Limb (tissue), 2 donors: ENCODE measurements around the gene MUCL3.
A peak's percentile ranks its signal among the peaks of the same experiment; 100 is the strongest.
"Not testable (repeated sequence)": the region's sequence is repeated elsewhere in the genome, so short reads cannot be mapped to it uniquely, and the experiment has no call there.

Source experiments
- DNase-seq, 2 donors: peaks; one replicate each; pipeline ENCODE4 v3.0.0-alpha.2; 2016; ENCODE audit errors: extremely low spot score in 2 of 2

MUCL3 gene

GRCh38 chr6:30979141-30979540 is 38.4 kb downstream of the MUCL3 start:
- DNase-seq: peak in 1 of 2 donors; percentile 31

- DNase-seq: no peak
These were observed 38.9 kb downstream of the MUCL3 start for GRCh38 chr6:30979690-30980089.

DNA sequence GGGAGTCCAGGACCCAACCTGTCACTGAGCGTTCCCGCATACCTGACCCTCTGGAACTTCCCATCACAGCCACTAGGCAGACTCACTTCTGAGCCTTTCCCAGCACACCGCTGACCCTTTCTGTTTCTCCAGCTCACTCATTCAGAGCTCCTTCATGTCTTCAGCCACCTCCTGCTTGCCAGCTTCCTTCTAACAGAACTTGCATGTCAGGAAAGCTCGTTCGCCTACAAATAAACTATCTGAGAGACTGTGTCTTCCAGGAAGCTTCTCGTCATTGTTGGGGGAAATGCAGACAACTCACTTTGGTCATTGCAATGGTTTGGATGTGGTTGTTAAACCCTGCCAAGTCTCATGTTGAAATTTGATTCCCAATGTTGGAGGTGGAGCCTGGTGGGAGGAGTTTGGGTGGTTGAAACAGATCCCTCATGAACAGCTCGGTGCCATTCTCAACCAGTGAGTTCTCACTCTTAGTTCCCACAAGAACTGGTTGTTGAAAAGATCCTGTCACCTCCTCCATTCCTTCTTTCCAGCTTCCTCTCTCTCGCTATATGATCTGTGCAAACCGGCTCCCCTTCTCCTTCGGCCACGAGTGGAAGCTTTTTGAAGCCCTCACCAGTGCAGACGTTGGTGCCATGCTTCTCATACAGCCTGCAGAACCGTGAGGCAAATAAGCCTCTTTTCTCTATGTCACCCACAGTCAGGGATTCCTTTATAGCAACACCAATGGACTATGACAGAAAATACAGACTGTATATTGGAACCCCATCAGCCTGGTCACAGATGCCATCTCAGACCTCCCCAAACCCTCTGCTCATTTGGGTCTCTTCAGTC is 41.4 kb downstream of the MUCL3 start:
- peak; percentile 30 to 35 for DNase-seq

DNA sequence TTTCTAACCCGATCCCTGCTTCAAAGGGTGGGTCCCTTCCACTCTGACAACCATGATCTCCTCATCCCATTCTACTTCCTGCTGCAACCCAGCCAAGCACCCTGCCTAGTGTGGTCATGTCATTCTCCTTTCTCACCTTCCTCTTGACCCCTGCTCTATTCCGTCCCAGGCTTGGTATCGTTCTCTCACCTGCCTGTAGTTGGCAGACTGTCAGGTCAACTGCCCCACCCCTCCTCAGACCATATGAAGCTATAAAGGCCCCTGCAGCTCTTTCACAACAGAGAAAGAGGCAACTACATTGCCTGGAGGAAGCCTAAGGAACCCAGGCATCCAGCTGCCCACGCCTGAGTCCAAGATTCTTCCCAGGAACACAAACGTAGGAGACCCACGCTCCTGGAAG is 42.7 kb downstream of the MUCL3 start, which contains the start of gene MUC21:
Gene MUC21 (plus strand): TSS at position 280 of the 400 bp plus-strand sequence. CDS start 241 bp downstream, outside the sequence.
- DNase-seq: no peak

DNA sequence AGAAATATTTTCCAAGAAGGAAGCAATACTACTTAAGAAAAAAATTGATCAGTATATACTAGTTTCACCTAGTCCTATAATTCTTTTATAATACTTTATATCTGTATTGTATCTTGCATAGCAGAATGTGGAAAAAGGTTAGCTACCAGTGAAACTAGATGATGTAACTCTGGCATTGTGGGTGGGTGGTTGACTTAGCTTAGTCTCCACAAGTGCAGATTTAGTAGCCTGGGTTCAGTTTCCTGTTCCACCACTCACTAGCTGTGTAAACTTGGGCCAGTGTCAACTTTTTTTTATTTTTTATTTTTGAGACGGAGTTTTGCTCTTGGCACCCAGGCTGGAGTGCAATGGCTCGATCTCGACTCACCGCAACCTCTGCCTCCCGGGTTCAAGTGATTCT is 44.7 kb downstream of the MUCL3 start:
- DNase-seq: no peak

- no peak for DNase-seq
These were observed 46.5 kb downstream of the MUCL3 start for GRCh38 chr6:30987304-30987703.

GRCh38 chr6:30988209-30988825 is 47.5 kb downstream of the MUCL3 start:
- DNase-seq: no peak

- DNase-seq: no peak
These were observed 49.8 kb downstream of the MUCL3 start for GRCh38 chr6:30990422-30991086.

DNA sequence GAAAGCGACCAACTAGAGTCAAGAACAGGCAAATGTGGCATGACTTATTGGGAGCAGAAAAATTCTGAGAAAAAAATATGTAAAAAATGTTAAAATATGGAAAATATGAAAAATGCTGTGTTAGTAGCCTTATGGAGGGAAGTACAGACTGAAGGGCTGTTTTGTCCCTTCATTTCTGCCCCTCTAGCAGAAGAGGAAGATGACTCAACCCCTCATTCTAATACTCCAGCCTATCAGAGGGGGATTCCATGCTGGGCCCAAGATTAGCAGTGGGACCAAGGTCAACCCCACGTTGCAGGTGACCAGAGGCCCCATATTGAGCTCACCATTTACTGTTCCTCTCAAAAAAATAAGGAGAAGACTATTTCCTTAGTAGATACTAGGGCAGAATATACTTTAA is 51.1 kb downstream of the MUCL3 start:
- DNase-seq: no peak

GRCh38 chr6:30997301-30997700 is 56.5 kb downstream of the MUCL3 start:
- no peak for DNase-seq

GRCh38 chr6:30998785-30999184 is 58.0 kb downstream of the MUCL3 start:
- DNase-seq: no peak

DNA sequence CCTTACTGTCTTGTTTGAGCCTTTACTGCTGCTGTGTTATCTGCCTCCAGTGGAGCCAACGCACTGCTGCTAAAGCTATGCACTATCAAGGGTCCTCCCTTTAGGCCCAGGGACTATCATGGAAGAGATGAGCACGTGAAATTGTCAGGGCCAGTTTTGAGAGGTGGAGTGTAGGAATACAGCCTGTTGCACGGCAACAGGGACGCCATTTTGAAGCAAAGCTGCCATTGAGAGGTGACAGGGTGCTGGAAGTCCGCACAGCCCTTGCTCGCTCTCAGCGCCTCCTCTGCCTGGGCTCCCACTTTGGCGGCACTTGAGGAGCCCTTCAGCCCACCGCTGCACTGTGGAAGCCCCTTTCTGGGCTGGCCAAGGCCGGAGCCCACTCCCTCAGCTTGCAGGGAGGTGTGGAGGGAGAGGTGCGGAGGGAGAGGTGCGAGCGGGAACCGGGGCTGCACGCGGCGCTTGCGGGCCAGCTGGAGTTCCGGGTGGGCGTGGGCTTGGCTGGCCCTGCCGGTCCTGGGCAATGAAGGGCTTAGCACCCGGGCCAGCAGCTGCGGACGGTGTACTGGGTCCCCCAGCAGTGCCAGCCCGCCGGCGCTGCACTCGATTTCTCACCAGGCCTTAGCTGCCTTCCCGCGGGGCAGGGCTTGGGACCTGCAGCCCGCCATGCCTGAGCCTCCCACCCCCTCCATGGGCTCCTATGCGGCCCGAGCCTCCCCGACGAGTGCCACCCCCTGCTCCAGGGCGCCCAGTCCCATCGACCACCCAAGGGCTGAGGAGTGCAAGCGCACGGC is 59.5 kb downstream of the MUCL3 start:
- not testable (repeated sequence) for DNase-seq

GRCh38 chr6:31001281-31001888 is 60.6 kb downstream of the MUCL3 start:
- DNase-seq: no peak

- DNase-seq: no peak
These were observed 61.7 kb downstream of the MUCL3 start for GRCh38 chr6:31002471-31002870.
